Measurements from ENCODE around the gene MRPL30. TPM values are rescaled to one million over a fixed set of nuclear protein-coding genes. Genes with fewer than 3 reads are reported as not detected.

Gene MRPL30
- polyA plus RNA-seq, 1 donor (not counting 4 experiments of a cell fraction or from before 2014, with no cell fraction given) = 45.2 TPM

GRCh38 chr2:99166218-99166617, 14.8 kb upstream of the MRPL30 start:
- no peaks in the 10 kb centered on the region for H3K27me3 ChIP-seq (ENCODE audit: control insufficient read depth, extremely low read depth, insufficient read depth, low read length)
- H3K36me3 ChIP-seq (ENCODE audit: control insufficient read depth in 2 of 2, extremely low read depth in 1 of 2, insufficient read depth in 2 of 2, low read length in 2 of 2) = peaks cover 6 to 7% of the 10 kb centered on the region in 2 experiments
- no peak for DNase-seq (ENCODE audit: low read depth, low spot score)
- H3K4me3 ChIP-seq (ENCODE audit: control insufficient read depth in 2 of 3, extremely low read depth in 1 of 3, insufficient read depth in 2 of 3, low read depth in 1 of 3, low read length in 3 of 3) = no peak overlapping the region
- dilution Hi-C loops (cut with MboI; ENCODE audit: extremely low pct_ligation_motif_present, low sequenced_read_pairs) = no loop called here
- no peaks in the 10 kb centered on the region for H3K9me3 ChIP-seq (ENCODE audit: control insufficient read depth, low read depth, low read length)
- no peak overlapping the region for H2AFZ ChIP-seq (ENCODE audit: control insufficient read depth, low read length)
- no peak overlapping the region for H3K4me2 ChIP-seq (ENCODE audit: control insufficient read depth, extremely low read depth, insufficient read depth, low read depth, low read length)
- no peaks in the 10 kb centered on the region for H4K20me1 ChIP-seq (ENCODE audit: control insufficient read depth, extremely low read depth, insufficient read depth, low read length)
- no peaks in the 10 kb centered on the region for H3K4me1 ChIP-seq (ENCODE audit: control insufficient read depth, extremely low read depth, insufficient read depth, low read length)
- H3K9me1 ChIP-seq (ENCODE audit: control insufficient read depth, extremely low read depth, insufficient read depth, low read length) = no peaks in the 10 kb centered on the region
- no peak overlapping the region for H3K27ac ChIP-seq (ENCODE audit: control insufficient read depth, insufficient read depth, low read length)
- TF ChIP-seq EZH2 (IDR thresholded peaks at IDR 0.05; ENCODE audit: low read length) (no peak), CTCF (optimal IDR thresholded peaks at IDR 0.05 in 1 of 3, IDR thresholded peaks at IDR 0.05 in 1 of 3, conservative IDR thresholded peaks at IDR 0.05 in 1 of 3; ENCODE audit: extremely low read depth in 1 of 3, insufficient read depth in 2 of 3, low read length in 3 of 3) (no peak)
- no peak overlapping the region for H3K9ac ChIP-seq (ENCODE audit: control insufficient read depth, extremely low read depth, insufficient read depth, low read length)
- no peak for FAIRE-seq
- no peaks in the 10 kb centered on the region for H3K79me2 ChIP-seq (ENCODE audit: control insufficient read depth, insufficient read depth, low read length)

GRCh38 chr2:99169534-99169933, 11.4 kb upstream of the MRPL30 start:
- FAIRE-seq (no peak), DNase-seq (ENCODE audit: low read depth, low spot score) (no peak)
- Histone ChIP-seq H3K36me3 (ENCODE audit: control insufficient read depth in 2 of 2, extremely low read depth in 1 of 2, insufficient read depth in 2 of 2, low read length in 2 of 2) (peaks cover 8 to 10% of the 10 kb centered on the region in 2 experiments), H3K4me3 (ENCODE audit: control insufficient read depth in 2 of 3, extremely low read depth in 1 of 3, insufficient read depth in 2 of 3, low read depth in 1 of 3, low read length in 3 of 3) (no peak overlapping the region), H3K4me2 (ENCODE audit: control insufficient read depth, extremely low read depth, insufficient read depth, low read depth, low read length) (no peak overlapping the region), H2AFZ (ENCODE audit: control insufficient read depth, low read length) (no peak overlapping the region), H3K9ac (ENCODE audit: control insufficient read depth, extremely low read depth, insufficient read depth, low read length) (no peak overlapping the region), H4K20me1 (ENCODE audit: control insufficient read depth, extremely low read depth, insufficient read depth, low read length) (no peaks in the 10 kb centered on the region), H3K4me1 (ENCODE audit: control insufficient read depth, extremely low read depth, insufficient read depth, low read length) (no peaks in the 10 kb centered on the region), H3K27ac (ENCODE audit: control insufficient read depth, insufficient read depth, low read length) (no peak overlapping the region), H3K9me1 (ENCODE audit: control insufficient read depth, extremely low read depth, insufficient read depth, low read length) (no peaks in the 10 kb centered on the region), H3K27me3 (ENCODE audit: control insufficient read depth, extremely low read depth, insufficient read depth, low read length) (no peaks in the 10 kb centered on the region), H3K79me2 (ENCODE audit: control insufficient read depth, insufficient read depth, low read length) (no peaks in the 10 kb centered on the region), H3K9me3 (ENCODE audit: control insufficient read depth, low read depth, low read length) (no peaks in the 10 kb centered on the region)
- TF ChIP-seq EZH2 (IDR thresholded peaks at IDR 0.05; ENCODE audit: low read length) (no peak), CTCF (optimal IDR thresholded peaks at IDR 0.05 in 1 of 3, IDR thresholded peaks at IDR 0.05 in 1 of 3, conservative IDR thresholded peaks at IDR 0.05 in 1 of 3; ENCODE audit: extremely low read depth in 1 of 3, insufficient read depth in 2 of 3, low read length in 3 of 3) (no peak)
- dilution Hi-C loops (cut with MboI; ENCODE audit: extremely low pct_ligation_motif_present, low sequenced_read_pairs) = no loop called here
